ENCODE data around the gene CFAP52. TPM values are rescaled to one million over a fixed set of nuclear protein-coding genes. Genes with fewer than 3 reads are reported as not detected.

The CFAP52 gene
- total and polyA plus RNA-seq, 2 experiments from 2014 or later, result not detected

GRCh38 chr17:9538626-9539025 lies 37.8 kb upstream of the CFAP52 start:
- H3K9me3 Mint-ChIP-seq, result no peaks in the 10 kb centered on the region; the same call in 2 of the 3 replicates
- Histone ChIP-seq H3K4me1 (ENCODE audit: insufficient read depth) (0 out of 2 replicates have a peak, but pooled peaks cover 7% of the 10 kb centered on the region), H3F3A (replicated peaks; ENCODE audit: low read depth) (no peaks in the 10 kb centered on the region), H3K79me2 (replicated peaks; ENCODE audit: insufficient read depth) (no peaks in the 10 kb centered on the region), H3K9me2 (ENCODE audit: insufficient read depth) (0 out of 2 replicates have a peak, but pooled peaks cover 3% of the 10 kb centered on the region), H4K20me1 (replicated peaks; ENCODE audit: insufficient read depth) (no peaks in the 10 kb centered on the region), H3K27ac (ENCODE audit: low read depth) (no peak overlapping the region), H3K36me3 (ENCODE audit: insufficient read depth) (no peaks in the 10 kb centered on the region), H2AFZ (no peak overlapping the region), H3K27me3 (ENCODE audit: insufficient read depth) (no peaks in the 10 kb centered on the region), H3K4me2 (no peak overlapping the region), H3K4me3 (no peak overlapping the region)
- DNase-seq (ENCODE audit: low spot score), result no peak
- TF ChIP-seq NANOG (IDR thresholded peaks at IDR 0.05; ENCODE audit: borderline replicate concordance) (no peak), STAT1 (IDR thresholded peaks at IDR 0.05; ENCODE audit: unreplicated experiment) (no peak), EZH2phosphoT487 (IDR thresholded peaks at IDR 0.05; ENCODE audit: unreplicated experiment) (no peak), JUNB (IDR thresholded peaks at IDR 0.05; ENCODE audit: unreplicated experiment) (no peak), ZNF114 (CRISPR knock-in tag; IDR thresholded peaks at IDR 0.05) (no peak), ZNF331 (CRISPR knock-in tag; IDR thresholded peaks at IDR 0.05; ENCODE audit: low read depth) (no peak), EZH2 (IDR thresholded peaks at IDR 0.05; ENCODE audit: low read depth, unreplicated experiment) (no peak), CREB1 (CRISPR knock-in tag; IDR thresholded peaks at IDR 0.05; ENCODE audit: low read depth) (no peak), REST (IDR thresholded peaks at IDR 0.05; ENCODE audit: unreplicated experiment) (no peak), ZNF462 (CRISPR knock-in tag; IDR thresholded peaks at IDR 0.05) (no peak), CTCF (conservative IDR thresholded peaks at IDR 0.05; ENCODE audit: low read depth in 2 of 2) (no peak), POLR2AphosphoS5 (IDR thresholded peaks at IDR 0.05; ENCODE audit: low read depth) (no peak), ETS1 (IDR thresholded peaks at IDR 0.05) (no peak)
- H3K4me3 Mint-ChIP-seq, result no peak overlapping the region
- no peaks in the 10 kb centered on the region for H3K36me3 Mint-ChIP-seq (ENCODE audit: low read depth)
- no peak for ATAC-seq
- no peak overlapping the region for H3K27ac Mint-ChIP-seq
- H3K27me3 Mint-ChIP-seq (ENCODE audit: insufficient read depth, low read depth, poor library complexity), result peaks cover 7% of the 10 kb centered on the region
- H3K4me1 Mint-ChIP-seq, result peaks cover 6% of the 10 kb centered on the region; the same call in 2 of the 3 replicates
